SK-N-SH (cell line): Measurements from ENCODE around the gene SPINK8. TPM values are rescaled to one million over a fixed set of nuclear protein-coding genes. Genes with fewer than 3 reads are reported as not detected.

Experiments
- CTCF ChIA-PET: fragments of 300-600, 350-600 bp; formaldehyde crosslinking; extraction: SDS; loops from one replicate; lab custom pipeline; 2021; lab: Yijun Ruan, JAX
- POLR2A ChIA-PET: fragments of 350-600 bp; sonication (Branson Sonifier 250); formaldehyde crosslinking; extraction: SDS; loops from one replicate; lab custom pipeline; 2020; ENCODE audit warnings: antibody characterized with exemption, inconsistent platforms; lab: Yijun Ruan, JAX
- DNase-seq: peaks from one replicate; pipeline ENCODE4 v3.0.0; 2012
- H2AFZ ChIP-seq: fragments of 200-600 bp; sonication (generic); 2 replicates; pipeline ENCODE4 v1.8.1; 2016; ENCODE audit warnings: antibody characterized with exemption, mild to moderate bottlenecking, low read depth
- H3F3A ChIP-seq: fragments of 200-600 bp; sonication (generic); replicated peaks from 2 replicates; pipeline ENCODE3; 2016; ENCODE audit warnings: antibody characterized with exemption, mild to moderate bottlenecking; ENCODE audit not compliant: insufficient read depth
- H3K27ac ChIP-seq, 2 experiments: fragments of 200-500 bp in 1 of 2; fragments of 200-600 bp in 1 of 2; sonication (Bioruptor generic) in 1 of 2; sonication (generic), shearing (Covaris generic) in 1 of 2; 2 replicates each; pipeline versions ENCODE4 v1.5.1 to v1.6.1; 2014 to 2016; ENCODE audit warnings: low read depth in 2 of 2, inconsistent platforms in 1 of 2, low read length in 1 of 2, mild to moderate bottlenecking in 1 of 2, mixed read lengths in 1 of 2
- H3K27me3 ChIP-seq: fragments of 200-600 bp; sonication (generic), shearing (Covaris generic); 2 replicates; pipeline ENCODE4 v1.6.1; 2016; ENCODE audit warnings: mixed run types; ENCODE audit not compliant: insufficient read depth
- H3K36me3 ChIP-seq, 2 experiments: fragments of 200-500 bp in 1 of 2; fragments of 200-600 bp in 1 of 2; sonication (Bioruptor generic) in 1 of 2; sonication (generic) in 1 of 2; replicated peaks in 1 of 2; 2 replicates each; pipeline versions ENCODE3 to v1.5.1; 2014 to 2016; ENCODE audit warnings: low read length in 1 of 2, mild to moderate bottlenecking in 1 of 2; ENCODE audit not compliant: insufficient read depth in 2 of 2, control insufficient read depth in 1 of 2
- H3K4me1 ChIP-seq, 2 experiments: fragments of 200-500 bp in 1 of 2; fragments of 200-600 bp in 1 of 2; sonication (Bioruptor generic) in 1 of 2; sonication (generic), shearing (Covaris generic) in 1 of 2; 2 replicates each; pipeline versions ENCODE4 v1.5.1 to v1.6.1; 2014 to 2016; ENCODE audit warnings: low read depth in 1 of 2, low read length in 1 of 2, mixed run types in 1 of 2; ENCODE audit not compliant: insufficient read depth in 2 of 2, control insufficient read depth in 1 of 2
- H3K4me2 ChIP-seq: fragments of 200-600 bp; sonication (generic), shearing (Covaris generic); 2 replicates; pipeline ENCODE4 v1.6.1; 2017; ENCODE audit warnings: mixed run types
- H3K4me3 ChIP-seq, 2 experiments: fragments of 200-500 bp in 1 of 2; fragments of 200-600 bp in 1 of 2; sonication (Bioruptor generic) in 1 of 2; sonication (generic), shearing (Covaris generic) in 1 of 2; 2 replicates each; pipeline versions ENCODE4 v1.5.1 to v1.8.1; 2014 to 2016; ENCODE audit warnings: low read depth in 2 of 2, inconsistent platforms in 1 of 2, low read length in 1 of 2, mild to moderate bottlenecking in 1 of 2, mixed read lengths in 1 of 2, moderate library complexity in 1 of 2
- H3K79me2 ChIP-seq: fragments of 200-600 bp; sonication (generic); 2 replicates; pipeline ENCODE4 v1.8.1; 2017; ENCODE audit warnings: mild to moderate bottlenecking; ENCODE audit not compliant: insufficient read depth
- H3K9ac ChIP-seq: fragments of 200-600 bp; sonication (generic); 2 replicates; pipeline ENCODE4 v1.6.1; 2017; ENCODE audit warnings: mixed run types
- H3K9me2 ChIP-seq: fragments of 200-600 bp; sonication (generic); 2 replicates; pipeline ENCODE4 v1.6.1; 2017; ENCODE audit warnings: mixed run types
- H3K9me3 ChIP-seq: fragments of 200-600 bp; sonication (generic); 2 replicates; pipeline ENCODE4 v1.6.1; 2017; ENCODE audit warnings: mixed run types, mild to moderate bottlenecking, moderate library complexity
- H4K20me1 ChIP-seq: fragments of 200-600 bp; sonication (generic); 2 replicates; pipeline ENCODE4 v1.6.1; 2017; ENCODE audit warnings: mild to moderate bottlenecking, mixed run types; ENCODE audit not compliant: insufficient read depth
- CTCF ChIP-seq: fragments of 200-600 bp; sonication (generic); IDR thresholded peaks from 2 replicates; pipeline ENCODE4 v1.6.1; 2017; ENCODE audit warnings: antibody characterized with exemption, mild to moderate bottlenecking, moderate library complexity
- FOXJ3 ChIP-seq: sonication (generic); formaldehyde crosslinking; IDR thresholded peaks from 2 replicates; pipeline ENCODE4 v1.5.1; 2020; ENCODE audit warnings: mild to moderate bottlenecking, missing genetic modification reagents
- GABPA ChIP-seq: IDR thresholded peaks from 2 replicates; pipeline ENCODE4 v1.4.0; 2012; ENCODE audit warnings: low read depth, mild to moderate bottlenecking
- MAX ChIP-seq: IDR thresholded peaks from 2 replicates; pipeline ENCODE4 v1.4.0; 2012; ENCODE audit warnings: low read depth
- MXI1 ChIP-seq: IDR thresholded peaks from 2 replicates; pipeline ENCODE4 v1.6.1; 2012; ENCODE audit warnings: mild to moderate bottlenecking, low read depth, low read length, improper control_type of control experiment
- NRF1 ChIP-seq: IDR thresholded peaks from 2 replicates; pipeline ENCODE4 v1.6.1; 2012; ENCODE audit warnings: low read depth, mild to moderate bottlenecking, low read length
- TCF12 ChIP-seq: IDR thresholded peaks from 2 replicates; pipeline ENCODE4 v1.4.0; 2012
- USF1 ChIP-seq: IDR thresholded peaks from 2 replicates; pipeline ENCODE4 v1.4.0; 2012; ENCODE audit warnings: low read depth, borderline replicate concordance
- USF2 ChIP-seq: fragments of 150-350 bp; IDR thresholded peaks from 2 replicates; pipeline ENCODE4 v1.6.1; 2017; ENCODE audit warnings: antibody characterized with exemption, low read length, low read depth, borderline replicate concordance
- WGBS: methylation state at CpG from one replicate; pipeline ENCODE4 v1.1.6; 2017; ENCODE audit warnings: low lambda C conversion rate; 5-methylcytosine and 5-hydroxymethylcytosine counted together
- polyA plus RNA-seq, 3 experiments: library from polyadenylated mRNA; depleted of rRNA; stranded (reverse); fragments of >200 nt; gene quantifications; 2 replicates each; pipeline ENCODE4 v1.2.3, GENCODE V29; 2012

SPINK8 gene
- polyA plus RNA-seq, 1 of the 3 experiments (the other 2 are of a cell fraction) = not detected

GRCh38 chr3:48294611-48295263, 38.7 kb downstream of the SPINK8 start:
- DNase-seq = no peak
- H3K79me2 ChIP-seq = peaks cover 10% of the 10 kb centered on the region; the same call in 1 of the 2 replicates
- H3K9me2 ChIP-seq = no peaks in the 10 kb centered on the region
- H3F3A ChIP-seq = no peaks in the 10 kb centered on the region
- H3K9ac ChIP-seq = no peak overlapping the region
- H3K36me3 ChIP-seq = peaks cover 7 to 36% of the 10 kb centered on the region in 2 experiments
- no peaks in the 10 kb centered on the region for H4K20me1 ChIP-seq
- H3K27me3 ChIP-seq = no peaks in the 10 kb centered on the region
- no peak overlapping the region for H3K4me2 ChIP-seq
- ChIA-PET POLR2A (no interaction called here), CTCF (interaction anchor here (1.5 to 3.6 kb wide), 2 partner anchors 106 to 141 kb away, joined by 3 to 19 read pairs; no protein-coding TSS in a partner anchor)
- H3K9me3 ChIP-seq = no peaks in the 10 kb centered on the region
- no peaks in the 10 kb centered on the region for H3K4me1 ChIP-seq
- no peak for TF ChIP-seq USF2
- H2AFZ ChIP-seq = no peak overlapping the region
- WGBS = 96% methylated on average over 8 of the region's 12 CpGs
- no peak overlapping the region for H3K27ac ChIP-seq
- H3K4me3 ChIP-seq = no peak overlapping the region

- no peaks in the 10 kb centered on the region for H4K20me1 ChIP-seq
- no peaks in the 10 kb centered on the region for H3K9me3 ChIP-seq
- H3K9ac ChIP-seq = no peak overlapping the region
- no peak overlapping the region for H3K27ac ChIP-seq
- no peak for DNase-seq
- no peaks in the 10 kb centered on the region for H3K79me2 ChIP-seq
- no peaks in the 10 kb centered on the region for H3K4me1 ChIP-seq
- H3K4me2 ChIP-seq = no peak overlapping the region
- no peak overlapping the region for H2AFZ ChIP-seq
- H3K9me2 ChIP-seq = no peaks in the 10 kb centered on the region
- WGBS = 74% methylated on average over 1 of the region's 1 CpG
- ChIA-PET CTCF (interaction anchor here (1.2 to 3.6 kb wide), 4 partner anchors 16 to 147 kb away, joined by 4 to 29 read pairs (median 6); no protein-coding TSS in a partner anchor), POLR2A (no interaction called here)
- peaks cover 7 to 16% of the 10 kb centered on the region in 2 experiments for H3K36me3 ChIP-seq
- TF ChIP-seq TCF12 (no peak), USF2 (no peak), GABPA (no peak), USF1 (no peak), FOXJ3 (CRISPR knock-in tag) (no peak), NRF1 (no peak), MXI1 (no peak), MAX (no peak), CTCF (no peak)
- no peaks in the 10 kb centered on the region for H3F3A ChIP-seq
- no peak overlapping the region for H3K4me3 ChIP-seq
- H3K27me3 ChIP-seq = no peaks in the 10 kb centered on the region
Observed at GRCh38 chr3:48289659-48290058, 43.8 kb downstream of the SPINK8 start.
